HG03575 (cell line): ENCODE measurements around the gene RIC1.
"Not testable (repeated sequence)": the region's sequence is repeated elsewhere in the genome, so short reads cannot be mapped to it uniquely, and the experiment has no call there.

ENCODE experiments used
- ATAC-seq: cut with Tn5 transposase; IDR thresholded peaks from one replicate; pipeline ENCODE4 v1.9.1; 2021; ENCODE audit not compliant: unreplicated experiment, insufficient number of reproducible peaks, low FRiP score; ENCODE audit errors: extremely low read depth

RIC1 gene

DNA sequence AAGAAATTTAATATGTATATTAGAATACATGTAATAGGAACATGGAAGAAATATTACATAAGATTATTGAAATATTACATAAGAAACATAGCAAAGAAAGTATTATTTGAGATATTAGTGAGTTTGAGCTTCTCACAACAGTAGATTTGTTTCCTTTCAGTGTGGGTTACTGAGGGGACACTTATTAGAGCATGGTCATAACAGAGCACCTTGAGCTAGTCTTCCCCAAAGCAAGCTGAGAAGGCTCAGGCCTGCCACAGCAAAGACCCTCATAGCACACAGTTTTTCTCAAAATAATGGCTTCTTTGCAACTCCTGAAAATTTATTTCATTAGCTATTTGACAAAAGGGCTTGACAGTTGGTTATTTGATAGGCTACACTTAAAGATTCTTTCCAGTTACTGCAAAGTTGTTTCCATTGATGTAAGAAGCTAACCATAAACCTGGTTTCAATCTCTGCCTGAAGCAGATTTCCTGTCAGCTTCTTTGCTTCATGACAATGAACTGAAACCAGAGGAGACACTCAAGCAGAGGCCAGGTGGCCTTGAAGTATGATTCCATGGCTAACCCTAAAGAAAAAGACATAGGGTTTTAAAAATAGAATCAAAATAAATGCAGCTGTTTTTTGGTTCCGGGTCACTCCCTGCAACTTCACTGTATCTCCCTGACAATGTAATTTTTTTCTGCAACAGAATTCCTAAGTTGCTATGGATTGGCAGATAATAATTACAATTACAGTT lies 135.4 kb downstream of the RIC1 start:
- ATAC-seq: no peak

DNA sequence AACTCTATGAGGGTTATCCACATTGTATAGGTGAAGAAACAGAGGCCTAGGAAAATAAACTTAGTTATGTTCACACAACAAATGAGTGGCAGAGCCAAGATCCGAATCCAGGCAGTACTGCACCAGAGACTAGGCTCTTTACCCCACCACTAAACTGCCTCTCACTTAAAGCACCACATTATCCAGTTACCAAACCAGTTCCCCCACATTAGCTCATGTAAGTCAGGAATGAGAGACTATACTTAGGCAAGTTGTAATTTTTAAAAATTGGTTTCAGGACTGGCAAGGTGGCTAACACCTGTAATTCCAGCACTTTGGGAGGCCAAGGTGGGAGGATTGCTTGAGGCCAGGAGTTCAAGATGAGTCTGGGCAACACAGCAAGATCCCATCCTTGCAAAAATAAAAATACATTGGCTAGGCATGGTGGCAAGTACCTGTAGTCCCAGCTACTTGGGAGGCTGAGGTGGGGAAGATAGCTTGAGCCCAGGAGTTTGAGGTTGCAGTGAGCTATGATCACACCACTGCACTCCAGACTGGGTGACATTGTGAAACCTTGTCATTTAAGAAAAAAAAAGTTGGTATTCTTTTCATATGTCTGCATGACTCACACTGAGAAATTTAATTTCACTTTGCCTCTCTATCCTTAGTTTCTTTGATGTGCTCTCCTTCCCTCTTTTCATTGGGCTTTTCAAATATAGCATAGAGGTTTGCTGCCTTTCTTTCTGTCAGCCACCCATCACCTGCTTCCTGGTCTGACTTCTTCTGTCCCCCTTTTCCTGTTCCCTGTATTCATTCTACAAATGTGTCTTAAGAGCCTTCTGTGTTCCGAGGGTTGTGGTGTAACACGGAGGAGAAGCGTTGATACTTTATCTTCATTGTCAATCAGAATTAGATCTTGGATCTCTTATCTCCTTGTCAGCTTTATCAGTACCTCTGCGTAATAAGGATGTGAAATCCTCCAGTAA lies 139.3 kb downstream of the RIC1 start:
- no peak for ATAC-seq

DNA sequence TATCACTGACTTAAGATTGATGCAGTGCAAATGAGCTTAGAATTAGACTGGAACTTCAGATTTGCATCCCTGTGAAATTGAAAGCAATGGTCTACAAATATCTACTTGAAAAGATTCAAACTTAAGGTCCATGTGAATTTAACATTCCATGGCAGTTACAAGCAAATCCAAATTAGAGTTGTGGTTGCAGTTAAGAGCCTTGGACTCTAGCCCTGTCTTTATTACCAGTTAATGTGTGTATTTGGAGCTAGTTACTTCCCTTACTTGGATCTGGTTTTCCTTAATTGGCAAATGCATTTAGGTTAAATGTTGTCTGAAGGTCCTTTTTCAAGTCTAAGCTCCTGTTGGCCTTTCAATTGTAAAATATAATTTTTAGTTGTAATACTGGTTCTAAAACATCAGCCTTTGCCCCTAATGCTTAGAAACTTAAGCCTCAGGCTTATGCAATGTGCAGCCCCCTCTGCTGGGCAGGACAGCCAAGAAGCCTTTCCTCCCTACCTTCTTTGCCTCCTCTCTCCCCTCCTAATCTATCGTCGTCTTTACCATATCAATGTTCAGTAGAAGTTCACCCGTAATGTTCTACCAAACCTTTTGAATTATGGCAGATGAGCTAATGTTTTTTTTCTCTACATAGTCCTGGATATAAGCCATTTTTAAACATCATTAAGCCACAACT lies 144.6 kb downstream of the RIC1 start:
- no peak for ATAC-seq

DNA sequence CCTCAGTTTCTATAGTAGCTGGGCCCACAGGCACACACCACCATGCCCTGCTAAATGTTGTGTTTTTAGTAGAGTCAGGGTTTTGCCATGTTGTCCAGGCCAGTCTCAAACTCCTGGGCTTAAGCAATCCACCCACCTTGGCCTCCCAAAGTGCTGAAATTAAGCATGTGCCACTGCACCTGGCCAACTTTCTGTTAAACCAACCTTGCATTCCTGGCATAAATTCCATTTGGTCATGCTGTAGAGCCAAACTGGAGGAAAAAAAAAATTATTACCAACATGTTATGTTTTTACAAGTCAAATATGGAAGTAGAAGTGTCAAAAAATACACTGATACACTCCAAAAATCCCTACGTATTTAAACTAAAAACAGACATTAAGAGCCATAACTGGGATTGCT lies 149.9 kb downstream of the RIC1 start:
- ATAC-seq: no peak

DNA sequence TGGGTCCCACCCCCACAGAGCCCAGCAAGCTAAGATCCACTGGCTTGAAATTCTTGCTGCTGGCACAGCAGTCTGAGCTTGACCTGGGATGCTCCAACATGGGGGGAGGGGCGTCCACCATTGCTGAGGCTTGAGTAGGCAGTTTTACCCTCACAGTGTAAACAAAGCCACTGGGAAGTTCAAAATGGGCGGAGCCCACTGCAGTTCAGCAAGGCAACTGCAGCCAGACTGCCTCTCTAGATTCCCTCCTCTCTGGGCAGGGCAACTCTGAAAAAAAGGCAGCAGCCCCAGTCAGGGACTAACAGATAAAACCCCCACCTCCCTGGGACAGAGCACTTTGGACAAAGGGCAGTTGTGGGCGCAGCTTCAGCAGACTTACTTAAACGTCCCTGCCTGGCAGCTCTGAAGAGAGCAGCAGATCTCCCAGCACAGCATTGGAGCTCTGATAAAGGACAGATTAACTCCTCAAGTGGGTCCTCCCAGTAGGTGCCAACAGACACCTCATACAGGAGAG lies 150.9 kb downstream of the RIC1 start:
- ATAC-seq: not testable (repeated sequence)

DNA sequence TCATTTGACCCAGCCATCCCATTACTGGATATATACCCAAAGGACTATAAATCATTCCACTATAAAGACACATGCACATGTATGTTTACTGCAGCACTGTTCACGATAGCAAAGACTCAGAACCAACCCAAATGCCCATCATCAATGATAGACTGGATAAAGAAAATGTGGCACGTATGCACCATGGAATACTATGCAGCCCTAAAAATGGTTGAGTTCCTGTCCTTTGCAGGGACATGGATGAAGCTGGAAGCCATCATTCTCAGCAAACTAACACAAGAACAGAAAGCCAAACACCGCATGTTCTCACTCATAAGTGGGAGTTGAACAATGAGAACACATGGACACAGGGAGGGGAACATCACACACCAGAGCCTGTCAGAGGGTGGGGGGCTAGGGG lies 154.5 kb downstream of the RIC1 start:
- ATAC-seq: not testable (repeated sequence)

DNA sequence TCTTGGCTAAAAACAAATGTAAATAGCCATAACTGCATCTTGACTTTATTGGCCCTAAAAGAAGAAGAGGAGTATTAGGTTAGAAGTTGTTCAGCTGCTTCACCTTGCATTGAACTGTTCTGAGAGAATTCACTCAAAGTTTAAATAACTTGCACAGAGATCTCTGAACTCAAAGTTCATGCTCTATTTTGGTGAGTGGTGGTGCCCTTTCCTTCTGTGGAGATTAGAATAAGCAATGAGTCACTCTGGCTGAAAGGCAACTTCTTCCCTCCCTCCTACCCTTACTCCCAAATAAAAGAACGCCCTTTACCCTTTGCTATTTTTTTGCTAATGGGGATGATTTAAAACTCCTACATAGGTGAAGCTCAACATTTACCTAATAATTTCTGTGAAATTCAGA lies 155.1 kb downstream of the RIC1 start:
- ATAC-seq: no peak

DNA sequence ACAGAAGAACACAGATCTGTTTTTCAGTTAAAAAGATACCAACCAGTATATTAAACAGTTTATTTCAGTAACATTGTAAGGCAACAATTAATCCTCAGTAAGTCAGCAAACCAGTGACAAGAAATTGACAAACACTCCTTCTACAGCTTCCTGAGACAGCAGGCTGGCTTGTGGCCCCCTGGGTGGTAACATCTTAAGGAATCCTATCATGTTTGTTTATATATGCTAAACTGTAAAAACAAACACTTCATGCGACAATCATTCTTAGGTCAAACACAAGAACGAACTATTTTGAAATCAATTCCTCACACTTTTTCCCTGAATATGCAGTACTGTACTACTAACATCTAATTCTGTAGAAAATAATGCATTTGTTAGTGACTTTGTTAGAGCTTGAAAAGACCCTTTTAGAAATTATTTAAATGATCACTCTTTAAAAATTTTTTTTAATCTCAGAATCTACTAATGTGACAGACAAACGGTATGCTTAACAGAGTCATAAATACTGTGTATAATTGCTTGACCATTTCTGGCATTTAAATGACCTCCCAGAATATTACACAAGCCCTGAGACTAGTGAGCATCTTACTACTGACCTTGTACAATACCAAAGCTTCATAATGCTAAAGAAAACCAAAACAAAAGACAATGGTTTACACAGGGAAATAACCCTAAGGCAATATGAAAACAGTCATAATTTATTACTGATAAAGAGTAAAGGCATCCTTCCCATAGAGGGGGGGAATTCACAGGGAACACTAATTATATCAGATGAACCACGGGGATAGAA lies 155.8 kb downstream of the RIC1 start:
- ATAC-seq: no peak

DNA sequence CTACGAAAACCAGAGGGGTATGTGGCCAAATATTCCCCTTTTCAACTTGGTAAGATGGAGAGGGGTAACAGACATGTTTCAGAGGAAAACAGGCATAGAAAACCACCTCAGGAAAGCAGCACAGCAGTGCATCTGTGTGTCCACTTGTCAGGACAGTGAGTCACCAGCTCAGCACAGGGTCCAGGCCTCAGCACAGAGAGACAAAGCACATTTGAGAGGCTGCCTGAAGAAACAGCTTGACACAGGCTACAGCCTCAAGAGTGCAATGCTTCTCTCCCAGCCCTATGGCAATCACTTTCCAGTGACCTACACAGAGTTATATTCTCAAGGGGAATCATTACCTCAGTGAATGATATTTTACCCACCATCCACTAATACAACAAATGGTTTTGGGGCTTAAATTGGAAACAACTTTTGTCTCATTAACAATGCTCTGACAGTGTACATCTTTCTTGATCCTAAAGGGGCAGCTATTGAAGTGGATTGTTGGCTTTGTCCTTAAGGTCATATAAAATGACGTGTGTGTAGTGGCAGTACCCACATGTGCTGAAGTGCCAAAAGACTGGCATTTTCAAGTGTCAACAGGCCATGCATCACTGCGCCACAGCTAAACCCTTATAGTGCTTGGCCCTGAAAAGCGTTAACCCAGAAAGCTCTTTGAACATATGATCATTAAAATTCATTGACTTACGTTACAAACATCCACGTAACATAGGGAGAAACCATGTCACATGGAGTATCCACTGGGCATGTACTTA lies 157.6 kb downstream of the RIC1 start:
- no peak for ATAC-seq

DNA sequence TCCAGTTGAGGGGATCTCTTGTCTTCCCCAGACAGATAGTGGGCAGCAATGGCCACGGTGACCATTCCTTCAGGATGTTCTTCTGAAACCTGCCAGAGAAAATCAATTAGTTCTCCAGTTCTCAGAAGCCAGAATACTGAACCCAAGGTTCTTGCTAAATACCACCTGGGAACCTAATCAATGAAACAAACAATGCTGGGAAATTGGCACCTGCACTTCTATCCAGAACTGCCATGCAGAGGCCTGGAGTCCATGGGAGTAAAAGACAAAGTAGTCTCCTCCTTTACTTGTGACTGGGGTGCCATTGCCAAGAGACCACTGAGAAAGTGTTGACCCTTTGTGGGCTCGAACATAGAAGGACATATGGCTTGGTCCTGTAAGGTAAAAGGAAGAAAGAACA lies 158.3 kb downstream of the RIC1 start:
- no peak for ATAC-seq

DNA sequence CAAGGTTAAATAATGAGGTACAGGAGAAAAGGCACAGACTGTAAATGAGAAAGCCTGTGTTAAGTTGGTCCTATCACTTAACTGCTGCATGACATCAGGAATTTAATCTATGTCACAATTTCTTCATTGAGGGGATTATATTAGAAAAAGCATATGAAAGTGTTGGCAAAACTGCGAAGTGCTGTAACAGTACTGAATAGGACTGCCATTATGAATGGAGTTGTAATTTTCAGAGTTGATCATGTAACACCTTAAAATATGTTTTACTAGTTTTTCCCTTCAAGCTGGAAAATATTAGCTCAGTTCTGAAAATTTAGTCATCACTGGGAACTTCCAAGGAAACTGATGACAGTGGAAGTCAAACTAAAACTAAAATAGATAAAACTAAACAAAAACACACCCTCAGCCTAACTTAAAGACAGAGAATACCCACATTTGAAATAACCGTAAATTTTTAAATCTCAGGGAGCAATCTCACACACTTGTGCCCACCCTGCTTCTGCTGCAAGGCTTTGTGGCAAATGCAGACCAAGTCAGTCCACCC lies 158.9 kb downstream of the RIC1 start:
- no peak for ATAC-seq

DNA sequence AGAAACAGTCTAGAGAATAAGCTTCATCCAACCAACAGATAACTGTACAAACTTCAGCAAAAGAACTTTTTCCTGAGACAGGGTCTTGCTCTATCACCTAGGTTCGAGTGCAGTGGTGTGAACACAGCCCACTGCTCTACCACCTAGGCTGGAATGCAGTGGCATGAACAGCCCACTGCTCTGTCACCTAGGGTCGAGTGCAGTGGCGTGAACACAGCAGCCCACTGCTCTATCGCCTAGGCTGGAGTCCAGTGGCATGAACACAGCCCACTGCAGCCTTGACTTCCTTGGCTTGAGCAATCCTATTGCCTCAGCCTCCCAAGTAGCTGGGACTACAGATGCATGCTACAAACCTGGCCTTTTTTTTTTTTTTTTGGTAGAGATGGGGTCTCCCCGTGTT lies 160.6 kb downstream of the RIC1 start:
- ATAC-seq: no peak

DNA sequence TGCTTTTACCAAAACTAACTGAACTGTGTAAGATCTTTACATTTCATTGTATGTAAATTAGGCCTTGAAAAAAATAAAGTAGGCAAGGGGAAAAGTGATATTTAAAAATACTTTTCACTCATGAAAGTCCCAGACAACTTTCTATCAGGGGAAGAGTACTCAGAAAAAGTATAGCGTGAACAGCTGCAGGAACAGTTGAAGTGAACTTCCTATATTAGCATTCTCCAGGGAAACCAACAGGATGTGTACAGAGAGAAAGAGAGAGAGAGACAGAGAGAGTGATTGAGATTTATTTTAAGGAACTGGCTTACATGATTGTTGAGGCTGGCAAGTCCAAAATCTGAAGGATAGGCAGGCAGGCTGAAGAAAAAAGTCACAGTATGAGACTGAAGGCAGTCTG lies 162.0 kb downstream of the RIC1 start:
- no peak for ATAC-seq

DNA sequence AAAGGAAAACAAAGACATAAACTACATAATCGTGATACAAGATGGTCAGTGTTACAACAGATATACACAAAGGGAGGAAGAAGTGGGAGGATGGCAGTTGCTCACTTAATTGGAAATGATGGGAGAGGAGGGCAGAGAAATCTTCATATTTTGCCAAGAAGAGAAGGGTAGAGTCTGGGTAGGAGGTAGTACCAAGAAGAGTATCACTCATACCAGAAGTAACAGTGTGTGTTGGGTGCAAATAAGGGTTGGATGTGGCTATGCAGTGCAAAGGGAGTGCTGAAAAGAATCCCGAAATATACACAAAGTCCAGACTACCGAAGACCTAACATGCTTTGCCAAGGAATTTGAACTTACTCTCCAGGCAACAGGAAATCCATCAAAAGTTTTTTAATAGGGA lies 163.0 kb downstream of the RIC1 start:
- no peak for ATAC-seq

DNA sequence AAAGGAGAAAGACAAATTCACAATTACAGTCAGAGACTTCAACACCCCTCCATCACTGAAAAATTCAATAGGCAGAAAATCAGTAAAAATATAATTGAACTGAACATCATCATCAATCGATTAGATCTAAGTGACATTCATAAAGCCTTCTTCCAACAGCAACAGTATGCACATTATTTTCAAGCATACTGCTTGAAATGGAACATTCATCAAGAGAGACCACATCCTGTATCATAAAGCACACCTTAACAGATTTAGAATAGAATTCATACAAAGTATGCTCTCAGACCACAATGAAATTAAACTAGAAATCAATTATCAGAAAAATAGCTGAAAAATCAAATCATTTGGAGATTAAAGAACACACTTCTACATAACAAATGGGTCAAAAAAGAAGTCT lies 164.9 kb downstream of the RIC1 start:
- no peak for ATAC-seq

DNA sequence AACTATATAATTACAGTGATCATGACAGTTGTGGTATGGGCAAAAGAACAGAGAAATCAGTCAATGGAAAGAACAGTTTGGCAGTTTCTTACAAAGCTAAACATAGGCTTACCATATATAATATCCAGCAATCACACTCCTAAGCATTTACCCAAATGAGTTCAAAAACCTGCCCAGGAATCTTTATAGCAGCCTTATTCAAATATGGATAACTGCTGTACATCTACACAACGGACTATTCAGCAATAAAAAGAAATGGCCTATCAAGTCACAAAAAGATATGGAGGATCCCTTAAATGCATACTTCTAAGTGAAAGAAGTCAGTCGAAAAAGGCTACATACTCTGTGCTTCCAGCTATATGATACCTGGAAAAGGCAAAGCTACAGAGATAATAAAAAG lies 167.4 kb downstream of the RIC1 start:
- ATAC-seq: no peak

DNA sequence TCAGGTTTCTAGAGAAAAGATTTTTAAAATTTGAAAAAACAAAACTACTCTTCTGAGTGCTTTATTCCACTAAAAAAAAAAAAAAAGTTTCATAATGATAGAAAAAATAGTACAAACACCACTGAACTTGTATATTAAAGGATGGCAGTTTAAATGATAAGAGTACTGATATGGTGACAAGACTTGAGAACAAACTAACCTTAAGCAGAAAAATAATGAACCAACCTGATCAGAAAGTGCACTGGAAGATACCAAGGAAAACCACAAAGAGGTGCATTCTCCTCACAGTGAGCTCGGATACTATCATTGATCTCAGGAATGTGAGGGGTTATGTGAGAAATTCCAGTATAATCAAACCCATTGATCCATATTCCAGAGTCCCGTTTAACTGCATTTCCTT lies 169.7 kb downstream of the RIC1 start:
- no peak for ATAC-seq

DNA sequence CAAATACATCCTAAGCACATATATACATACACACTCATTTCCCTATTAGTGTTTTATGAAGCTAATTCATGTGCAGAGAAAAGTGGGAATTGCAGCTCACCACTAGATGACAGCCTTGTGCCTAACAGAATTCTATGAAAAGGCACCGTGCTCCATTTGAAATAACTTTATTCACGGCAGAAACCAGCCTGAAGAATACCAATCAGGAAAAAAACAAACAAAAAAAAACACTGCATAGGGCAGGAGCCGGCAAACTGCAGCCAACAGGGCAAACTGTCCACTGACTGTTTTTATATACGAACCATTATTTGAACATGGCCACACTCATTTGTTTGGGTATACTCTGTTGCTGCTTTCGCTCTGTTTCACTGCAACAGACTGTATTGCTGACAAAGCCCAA lies 170.4 kb downstream of the RIC1 start:
- ATAC-seq: no peak
